Neuronal stem cell (in vitro differentiated cells): ENCODE results near the gene INTU.

ENCODE experiments used
- DNase-seq: peaks from one replicate; pipeline ENCODE4 v3.0.0-alpha.2; 2013; ENCODE audit warnings: low spot score
- H2AFZ ChIP-seq: one replicate; pipeline ENCODE4 v1.6.1; 2013; ENCODE audit warnings: mild to moderate bottlenecking, low read length, inconsistent platforms
- H2AK5ac ChIP-seq: 2 replicates; pipeline ENCODE4 v1.6.1; 2013; ENCODE audit warnings: low read depth, mild to moderate bottlenecking, inconsistent platforms, low read length, moderate library complexity, mixed read lengths
- H2BK120ac ChIP-seq: 2 replicates; pipeline ENCODE4 v1.6.1; 2013; ENCODE audit warnings: low read depth, mild to moderate bottlenecking, inconsistent platforms, low read length, moderate library complexity, mixed read lengths
- H2BK12ac ChIP-seq: one replicate; pipeline ENCODE4 v1.6.1; 2013; ENCODE audit warnings: low read length, inconsistent platforms
- H2BK15ac ChIP-seq: 2 replicates; pipeline ENCODE4 v1.6.1; 2013; ENCODE audit warnings: mild to moderate bottlenecking, low read length, inconsistent platforms, mixed read lengths
- H2BK5ac ChIP-seq: one replicate; pipeline ENCODE4 v1.6.1; 2013; ENCODE audit warnings: inconsistent platforms, mild to moderate bottlenecking, low read length, moderate library complexity
- H3K14ac ChIP-seq: one replicate; pipeline ENCODE4 v1.6.1; 2013; ENCODE audit warnings: low read length, inconsistent platforms
- H3K18ac ChIP-seq: 2 replicates; pipeline ENCODE4 v1.6.1; 2013; ENCODE audit warnings: low read length, inconsistent platforms
- H3K23ac ChIP-seq: 2 replicates; pipeline ENCODE4 v1.6.1; 2013; ENCODE audit warnings: low read depth, mild to moderate bottlenecking, mixed read lengths, low read length, inconsistent platforms; ENCODE audit not compliant: poor library complexity
- H3K27ac ChIP-seq: replicated peaks from 3 replicates; pipeline ENCODE4 v1.5.1; 2013; ENCODE audit warnings: low read length, inconsistent platforms
- H3K27me3 ChIP-seq, 3 experiments: 2 replicates each; pipeline ENCODE4 v1.6.1; 2013; ENCODE audit warnings: low read length in 3 of 3, mild to moderate bottlenecking in 2 of 3, inconsistent platforms in 1 of 3, low read depth in 1 of 3, mixed read lengths in 1 of 3, moderate library complexity in 1 of 3; ENCODE audit not compliant: control insufficient read depth in 3 of 3, insufficient read depth in 3 of 3
- H3K36me3 ChIP-seq, 2 donors: replicated peaks in 1 of 2; 2 replicates each; pipeline ENCODE4 v1.6.1; 2013; ENCODE audit warnings: low read length in 2 of 2; ENCODE audit not compliant: control insufficient read depth in 2 of 2, insufficient read depth in 2 of 2
- H3K4ac ChIP-seq: 2 replicates; pipeline ENCODE4 v1.6.1; 2013; ENCODE audit warnings: inconsistent platforms, mild to moderate bottlenecking, low read length, moderate library complexity
- H3K4me1 ChIP-seq, 2 donors: 1 replicate in 1 of 2; 2 replicates in 1 of 2; pipeline ENCODE4 v1.6.1; 2013; ENCODE audit warnings: low read length in 2 of 2, low read depth in 1 of 2; ENCODE audit not compliant: control insufficient read depth in 2 of 2, insufficient read depth in 1 of 2
- H3K4me2 ChIP-seq: one replicate; pipeline ENCODE4 v1.6.1; 2013; ENCODE audit warnings: mild to moderate bottlenecking, low read length, inconsistent platforms; ENCODE audit not compliant: insufficient read depth, poor library complexity, severe bottlenecking
- H3K4me3 ChIP-seq, 2 donors: 2 replicates each; pipeline ENCODE4 v1.5.1; 2013; ENCODE audit warnings: low read length in 2 of 2, mild to moderate bottlenecking in 2 of 2, inconsistent platforms in 1 of 2, moderate library complexity in 1 of 2
- H3K79me1 ChIP-seq: one replicate; pipeline ENCODE4 v1.6.1; 2013; ENCODE audit warnings: low read depth, mild to moderate bottlenecking, inconsistent platforms, low read length, moderate library complexity
- H3K9ac ChIP-seq: one replicate; pipeline ENCODE4 v1.6.1; 2013; ENCODE audit warnings: mild to moderate bottlenecking, low read depth, low read length, inconsistent platforms; ENCODE audit not compliant: poor library complexity
- H3K9me3 ChIP-seq, 2 donors: replicated peaks in 1 of 2; 2 replicates each; pipeline versions ENCODE3 to v1.6.1; 2013; ENCODE audit warnings: low read length in 2 of 2, mild to moderate bottlenecking in 2 of 2, inconsistent platforms in 1 of 2, low read depth in 1 of 2, mixed read lengths in 1 of 2, moderate library complexity in 1 of 2; ENCODE audit not compliant: control insufficient read depth in 2 of 2, insufficient read depth in 1 of 2
- H4K8ac ChIP-seq: one replicate; pipeline ENCODE4 v1.6.1; 2013; ENCODE audit warnings: low read depth, mild to moderate bottlenecking, inconsistent platforms, low read length, moderate library complexity
- H4K91ac ChIP-seq: one replicate; pipeline ENCODE4 v1.6.1; 2013; ENCODE audit warnings: low read length, low read depth, mild to moderate bottlenecking, inconsistent platforms; ENCODE audit not compliant: poor library complexity
- WGBS, 2 donors: extraction: QIAGEN DNeasy Blood & Tissue Kit; methylation state at CpG; one replicate each; pipeline ENCODE4 v1.1.7; 2013; ENCODE audit warnings: missing lambda C conversion rate in 2 of 2, mixed read lengths in 1 of 2; ENCODE audit not compliant: insufficient read length in 2 of 2, insufficient replicate concordance in 1 of 2; ENCODE audit errors: extremely low coverage in 2 of 2; 5-methylcytosine and 5-hydroxymethylcytosine counted together

Gene INTU

DNA sequence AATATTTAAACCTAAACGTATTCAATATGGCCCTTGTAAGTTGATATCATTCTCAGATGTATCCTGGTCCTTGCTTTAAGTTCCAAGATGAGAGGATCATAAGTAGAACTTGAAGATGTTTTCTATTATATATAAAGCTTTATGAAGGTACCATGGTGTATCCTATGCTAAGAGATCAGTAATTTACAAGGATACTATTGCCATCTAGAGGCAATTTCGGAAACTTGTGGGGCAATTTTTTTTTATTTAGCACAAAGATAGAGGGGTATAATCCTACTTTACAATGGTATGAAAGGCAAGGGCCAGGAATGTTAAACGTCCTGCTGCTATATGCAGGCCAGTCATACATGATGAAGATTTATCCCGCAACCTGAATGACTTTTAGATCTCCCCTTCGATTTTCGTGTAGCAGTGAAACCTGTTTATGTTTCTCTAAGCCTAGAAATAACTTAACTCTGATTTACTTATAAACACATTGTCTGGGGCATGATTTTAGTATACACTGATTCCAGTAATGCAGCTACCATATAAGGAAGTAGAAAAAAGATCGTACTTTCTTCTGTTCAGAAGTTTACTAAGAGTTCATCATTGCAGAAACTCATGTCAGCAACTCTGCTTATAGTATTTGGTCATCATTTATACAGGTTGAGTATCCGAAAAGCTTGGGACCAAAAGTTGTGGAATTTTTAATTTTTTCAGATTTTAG, 100.0 kb downstream of the INTU start:
- Histone ChIP-seq H3K18ac (no peak overlapping the region), H3K4ac (no peak overlapping the region), H2BK120ac (no peak overlapping the region), H3K9ac (no peak overlapping the region), H3K9me3 (no peaks in the 10 kb centered on the region), H2BK12ac (no peak overlapping the region), H3K27me3 (no peaks in the 10 kb centered on the region), H2BK15ac (no peak overlapping the region), H3K36me3 (no peaks in the 10 kb centered on the region), H3K4me1 (peaks cover 0 to 1% of the 10 kb centered on the region in 2 donors), H2BK5ac (no peak overlapping the region), H3K27ac (no peak overlapping the region), H4K8ac (no peak overlapping the region), H2AFZ (peak overlapping the region; percentile 15), H3K4me2 (no peak overlapping the region), H3K79me1 (no peaks in the 10 kb centered on the region), H4K91ac (no peak overlapping the region), H3K23ac (no peak overlapping the region), H2AK5ac (no peak overlapping the region), H3K14ac (no peak overlapping the region), H3K4me3 (no peak overlapping the region)
- no CpG with 5 or more reads among the region's 8 CpGs for WGBS, 2 donors
- peak; percentile 29 for DNase-seq

DNA sequence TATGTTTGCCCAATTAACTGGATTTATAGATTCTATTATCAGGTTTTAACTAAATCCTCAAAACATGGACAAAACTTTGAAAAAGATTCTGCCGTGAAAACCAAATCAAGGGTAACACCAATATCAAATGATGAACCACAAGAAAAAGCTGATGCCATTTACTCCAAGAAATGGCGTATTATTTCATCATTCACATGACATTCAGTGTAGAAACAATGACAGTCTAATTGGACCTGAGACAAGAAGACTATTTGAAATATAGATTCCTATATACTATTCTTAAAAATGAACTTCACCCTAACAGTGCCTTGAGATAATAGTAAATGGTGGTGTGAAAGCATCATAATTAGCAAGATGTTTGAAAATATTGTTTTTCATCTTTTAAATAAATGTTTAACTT, 102.2 kb downstream of the INTU start:
- no peaks in the 10 kb centered on the region for H3K9me3 ChIP-seq
- H2BK5ac ChIP-seq: no peak overlapping the region
- H3K27me3 ChIP-seq: no peaks in the 10 kb centered on the region
- no peak overlapping the region for H2BK120ac ChIP-seq
- no peak overlapping the region for H3K18ac ChIP-seq
- no peaks in the 10 kb centered on the region for H3K79me1 ChIP-seq
- no peak overlapping the region for H3K14ac ChIP-seq
- no peak overlapping the region for H2AK5ac ChIP-seq
- H3K36me3 ChIP-seq: no peaks in the 10 kb centered on the region
- no CpG with 5 or more reads among the region's 2 CpGs for WGBS, 2 donors
- DNase-seq: no peak
- H3K4me3 ChIP-seq: no peak overlapping the region
- no peak overlapping the region for H2BK12ac ChIP-seq
- no peak overlapping the region for H4K91ac ChIP-seq
- H2AFZ ChIP-seq: no peak overlapping the region
- no peak overlapping the region for H3K9ac ChIP-seq
- no peak overlapping the region for H3K4me2 ChIP-seq
- H3K4ac ChIP-seq: no peak overlapping the region
- H2BK15ac ChIP-seq: no peak overlapping the region
- H3K4me1 ChIP-seq: peaks cover 0 to 1% of the 10 kb centered on the region in 2 donors
- no peak overlapping the region for H4K8ac ChIP-seq
- no peak overlapping the region for H3K23ac ChIP-seq
- no peak overlapping the region for H3K27ac ChIP-seq

DNA sequence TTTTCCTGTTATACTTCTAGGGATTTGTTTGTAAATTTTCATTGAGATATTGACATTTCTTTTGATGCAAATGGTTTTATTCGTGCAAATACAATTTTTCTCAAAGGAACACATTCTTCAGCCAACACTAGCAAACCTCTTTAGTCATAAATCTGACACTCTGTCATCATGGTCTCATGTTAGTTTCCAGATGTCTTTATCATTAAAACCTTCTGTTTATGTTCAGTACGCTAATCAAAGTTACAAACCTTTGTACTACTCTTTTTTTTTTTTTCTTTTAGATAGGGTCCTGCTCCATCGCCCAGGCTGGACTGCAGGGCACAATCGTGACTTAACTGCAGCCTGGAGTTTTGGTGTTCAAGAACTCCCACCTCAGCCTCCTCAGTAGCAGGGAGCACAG, 104.5 kb downstream of the INTU start:
- no peak overlapping the region for H2BK120ac ChIP-seq
- no peak overlapping the region for H3K23ac ChIP-seq
- H3K14ac ChIP-seq: no peak overlapping the region
- no peaks in the 10 kb centered on the region for H3K79me1 ChIP-seq
- peaks cover 3 to 6% of the 10 kb centered on the region in 2 donors for H3K9me3 ChIP-seq
- H3K36me3 ChIP-seq: no peaks in the 10 kb centered on the region
- H3K9ac ChIP-seq: no peak overlapping the region
- no peak overlapping the region for H4K8ac ChIP-seq
- no peak overlapping the region for H2AK5ac ChIP-seq
- no peak overlapping the region for H3K4me3 ChIP-seq
- WGBS, 2 donors: no CpG with 5 or more reads among the region's 4 CpGs
- H3K27ac ChIP-seq: no peak overlapping the region
- DNase-seq: no peak
- peaks cover 0 to 1% of the 10 kb centered on the region in 2 donors for H3K4me1 ChIP-seq
- no peak overlapping the region for H3K4ac ChIP-seq
- no peak overlapping the region for H2BK15ac ChIP-seq
- H2BK5ac ChIP-seq: no peak overlapping the region
- no peak overlapping the region for H4K91ac ChIP-seq
- no peak overlapping the region for H3K18ac ChIP-seq
- no peak overlapping the region for H2AFZ ChIP-seq
- H2BK12ac ChIP-seq: no peak overlapping the region
- H3K27me3 ChIP-seq: no peaks in the 10 kb centered on the region
- H3K4me2 ChIP-seq: no peak overlapping the region

DNA sequence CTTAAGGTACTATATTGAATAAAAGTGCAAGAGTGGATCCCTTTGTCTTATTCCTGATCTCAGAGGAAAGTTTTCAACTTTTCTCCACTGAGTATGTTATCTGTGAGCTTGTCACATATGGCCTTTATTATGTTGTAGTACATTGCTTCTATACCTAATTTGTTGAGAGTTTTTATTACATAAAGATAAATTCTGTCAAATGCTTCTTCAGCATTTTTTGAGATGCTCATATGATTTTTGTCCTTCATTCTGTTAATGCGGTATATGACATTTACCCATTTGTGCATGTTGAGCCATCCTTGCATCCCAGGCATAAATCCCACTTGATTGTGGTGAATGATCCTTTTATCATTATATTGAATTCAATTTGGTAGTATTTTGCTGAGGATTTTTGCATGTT, 108.5 kb downstream of the INTU start:
- no peak overlapping the region for H3K9ac ChIP-seq
- H2AFZ ChIP-seq: no peak overlapping the region
- no peaks in the 10 kb centered on the region for H3K27me3 ChIP-seq
- H3K27ac ChIP-seq: no peak overlapping the region
- H3K18ac ChIP-seq: no peak overlapping the region
- H3K4me3 ChIP-seq: no peak overlapping the region
- H2BK5ac ChIP-seq: no peak overlapping the region
- H3K9me3 ChIP-seq: peaks cover 3 to 7% of the 10 kb centered on the region in 2 donors
- no peak overlapping the region for H4K8ac ChIP-seq
- no peaks in the 10 kb centered on the region for H3K4me1 ChIP-seq
- H2BK12ac ChIP-seq: no peak overlapping the region
- H2BK120ac ChIP-seq: no peak overlapping the region
- no peaks in the 10 kb centered on the region for H3K79me1 ChIP-seq
- no peak overlapping the region for H3K4ac ChIP-seq
- no peak overlapping the region for H4K91ac ChIP-seq
- DNase-seq: no peak
- no peak overlapping the region for H2BK15ac ChIP-seq
- no peaks in the 10 kb centered on the region for H3K36me3 ChIP-seq
- H3K23ac ChIP-seq: no peak overlapping the region
- H3K14ac ChIP-seq: no peak overlapping the region
- no peak overlapping the region for H2AK5ac ChIP-seq
- WGBS, 2 donors: no CpG with 5 or more reads among the region's 1 CpG
- H3K4me2 ChIP-seq: no peak overlapping the region
